MCF 10A (cell line): ENCODE data around the gene DLEC1. TPM values are rescaled to one million over a fixed set of nuclear protein-coding genes. Genes with fewer than 3 reads are reported as not detected.
A peak's percentile ranks its signal among the peaks of the same experiment; 100 is the strongest.

Experiments used
- BruUV-seq: library from RNA; stranded (reverse); fragments of 400-500 nt; replicated peaks from 2 replicates; lab custom pipeline; 2021; lab: Mats Ljungman, UMichigan
- CTCF ChIA-PET: fragments of 300-600 bp; sonication (Branson Sonifier 250); formaldehyde crosslinking; extraction: SDS; loops from one replicate; lab custom pipeline; 2021; ENCODE audit warnings: antibody characterized with exemption, inconsistent platforms; lab: Yijun Ruan, JAX
- POLR2A ChIA-PET: fragments of 300-600, 350-650 bp; sonication (Branson Sonifier 250); formaldehyde crosslinking; extraction: SDS; loops from one replicate; lab custom pipeline; 2020; ENCODE audit warnings: antibody characterized with exemption, inconsistent platforms; lab: Yijun Ruan, JAX
- DNase-seq: peaks from one replicate; pipeline ENCODE4 v3.0.0-alpha.2; 2018; ENCODE audit not compliant: unreplicated experiment
- H3K27ac Mint-ChIP-seq: one replicate; pipeline ENCODE4 v1.8.0; 2022; ENCODE audit warnings: mild to moderate bottlenecking, low read depth, mixed read lengths; ENCODE audit not compliant: unreplicated experiment
- H3K27me3 Mint-ChIP-seq: one replicate; pipeline ENCODE4 v1.8.0; 2022; ENCODE audit warnings: mixed read lengths; ENCODE audit not compliant: insufficient read depth, unreplicated experiment
- H3K36me3 Mint-ChIP-seq: one replicate; pipeline ENCODE4 v1.8.0; 2022; ENCODE audit warnings: mild to moderate bottlenecking, moderate library complexity, mixed read lengths; ENCODE audit not compliant: insufficient read depth, unreplicated experiment
- H3K4me1 Mint-ChIP-seq: one replicate; pipeline ENCODE4 v1.8.0; 2022; ENCODE audit warnings: mixed read lengths; ENCODE audit not compliant: insufficient read depth, unreplicated experiment
- H3K4me3 Mint-ChIP-seq: one replicate; pipeline ENCODE4 v1.8.0; 2022; ENCODE audit warnings: mild to moderate bottlenecking, moderate library complexity, mixed read lengths; ENCODE audit not compliant: unreplicated experiment
- H3K9me3 Mint-ChIP-seq: one replicate; pipeline ENCODE4 v1.8.0; 2022; ENCODE audit warnings: mixed read lengths; ENCODE audit not compliant: unreplicated experiment
- CTCF ChIP-seq: fragments of 200-600 bp; IDR thresholded peaks from one replicate; pipeline ENCODE4 v1.8.0; 2022; ENCODE audit warnings: antibody characterized with exemption, mild to moderate bottlenecking; ENCODE audit not compliant: unreplicated experiment
- intact Hi-C: fragments of 100-400 bp; cut with micrococcal nuclease; formaldehyde crosslinking; loops from 2 replicates; pipeline ENCODE4 v1.14.1; 2022
- total RNA-seq: library from RNA; stranded (reverse); gene quantifications from 2 replicates; pipeline ENCODE4 v1.2.3, GENCODE V29; 2022

The DLEC1 gene
- total RNA-seq, 1 experiment from 2014 or later: 1.3 TPM

GRCh38 chr3:37993820-37994638 lies 45.0 kb upstream of the DLEC1 start:
- ChIA-PET POLR2A (no interaction called here), CTCF (no interaction called here)
- Mint-ChIP-seq H3K36me3 (no peaks in the 10 kb centered on the region), H3K4me3 (no peak overlapping the region), H3K4me1 (peaks cover 22% of the 10 kb centered on the region), H3K27me3 (no peaks in the 10 kb centered on the region), H3K27ac (no peak overlapping the region), H3K9me3 (no peaks in the 10 kb centered on the region)
- TF ChIP-seq CTCF: no peak
- intact Hi-C loops: no loop called here
- no TSS peak for BruUV-seq
- DNase-seq: no peak

- Mint-ChIP-seq H3K27me3 (no peaks in the 10 kb centered on the region), H3K4me3 (no peak overlapping the region), H3K36me3 (no peaks in the 10 kb centered on the region), H3K27ac (no peak overlapping the region), H3K4me1 (peaks cover 27% of the 10 kb centered on the region), H3K9me3 (no peaks in the 10 kb centered on the region)
- BruUV-seq: no TSS peak
- intact Hi-C loops: no loop called here
- DNase-seq: no peak
- ChIA-PET CTCF (no interaction called here), POLR2A (no interaction called here)
- no peak for TF ChIP-seq CTCF
These were observed 44.4 kb upstream of the DLEC1 start for GRCh38 chr3:37994639-37994972.

GRCh38 chr3:37995652-37996641 lies 43.1 kb upstream of the DLEC1 start:
- no TSS peak for BruUV-seq
- no peaks in the 10 kb centered on the region for H3K36me3 Mint-ChIP-seq
- CTCF ChIA-PET: interaction anchor here (0.6 to 3.0 kb wide), 18 partner anchors 8 to 333 kb away, joined by 3 to 45 read pairs (median 6); no protein-coding TSS in a partner anchor
- POLR2A ChIA-PET: interaction anchor here (0.6 to 1.7 kb wide), 5 partner anchors 10 to 291 kb away, joined by 3 to 5 read pairs (median 4); partner anchors contain the start of gene ACAA1
- H3K27me3 Mint-ChIP-seq: no peaks in the 10 kb centered on the region
- no peak for TF ChIP-seq CTCF
- intact Hi-C loops: loop anchor here (2.0 kb wide), 1 partner anchor 21 kb away; no protein-coding TSS in a partner anchor
- H3K4me1 Mint-ChIP-seq: peaks cover 29% of the 10 kb centered on the region
- H3K9me3 Mint-ChIP-seq: no peaks in the 10 kb centered on the region
- no peak for DNase-seq
- H3K4me3 Mint-ChIP-seq: no peak overlapping the region
- peak overlapping the region; percentile 22 for H3K27ac Mint-ChIP-seq
